B cell (primary cell): ENCODE measurements around the gene TRPM8. TPM values are rescaled to one million over a fixed set of nuclear protein-coding genes. Genes with fewer than 3 reads are reported as not detected.

Experiments
- ATAC-seq: fragments of 200-7000 bp; cut with Tn5 transposase; one replicate; pipeline ENCODE4 v1.10.0; 2021; ENCODE audit warnings: low read depth, mild to moderate bottlenecking, moderate number of reproducible peaks, moderate library complexity
- CTCF ChIA-PET: fragments of 350-600 bp; sonication (Branson Sonifier 250); formaldehyde crosslinking; loops from one replicate; lab custom pipeline; 2021; ENCODE audit warnings: antibody characterized with exemption, inconsistent platforms; lab: Charles Lee
- POLR2A ChIA-PET: fragments of 350-600 bp; sonication (Branson Sonifier 250); formaldehyde crosslinking; loops from one replicate; lab custom pipeline; 2021; ENCODE audit warnings: antibody characterized with exemption; lab: Charles Lee
- DNase-seq: peaks from one replicate; pipeline ENCODE4 v3.0.0; 2013
- H2AFZ ChIP-seq: 2 replicates; pipeline ENCODE4 v1.6.1; 2012; ENCODE audit warnings: mild to moderate bottlenecking, low read depth, low read length; ENCODE audit not compliant: insufficient read depth, poor library complexity, severe bottlenecking
- H3K27ac ChIP-seq, 2 donors: 1 replicate in 1 of 2; 2 replicates in 1 of 2; pipeline ENCODE4 v1.5.1; 2012 to 2013; ENCODE audit warnings: low read length in 2 of 2, mild to moderate bottlenecking in 2 of 2, moderate library complexity in 1 of 2
- H3K27me3 ChIP-seq, 4 experiments: fragments of 200-600 bp in 1 of 4; sonication (generic) in 1 of 4; replicated peaks in 1 of 4; 1 replicate in 2 of 4; 2 replicates in 2 of 4; pipeline versions ENCODE4 v1.6.1 to v1.7.0; 2013 to 2016; ENCODE audit warnings: low read length in 3 of 4, mild to moderate bottlenecking in 2 of 4, mixed read lengths in 1 of 4, moderate library complexity in 1 of 4; ENCODE audit not compliant: insufficient read depth in 4 of 4, control insufficient read depth in 3 of 4; ENCODE audit errors: control extremely low read depth in 1 of 4
- H3K36me3 ChIP-seq, 2 experiments: replicated peaks in 1 of 2; 1 replicate in 1 of 2; 2 replicates in 1 of 2; pipeline versions ENCODE4 v1.6.1 to v1.7.1; 2013; ENCODE audit warnings: low read length in 1 of 2; ENCODE audit not compliant: insufficient read depth in 2 of 2, control insufficient read depth in 1 of 2; ENCODE audit errors: control extremely low read depth in 1 of 2, extremely low read depth in 1 of 2
- H3K4me1 ChIP-seq, 2 donors: fragments of 200-600 bp in 1 of 2; sonication (generic) in 1 of 2; 1 replicate in 1 of 2; 2 replicates in 1 of 2; pipeline versions ENCODE4 v1.5.1 to v1.6.1; 2013 to 2017; ENCODE audit warnings: low read length in 2 of 2; ENCODE audit not compliant: control insufficient read depth in 2 of 2, insufficient read depth in 2 of 2
- H3K4me2 ChIP-seq: replicated peaks from 2 replicates; pipeline ENCODE3; 2012; ENCODE audit warnings: mild to moderate bottlenecking, low read depth, low read length; ENCODE audit not compliant: poor library complexity, severe bottlenecking
- H3K4me3 ChIP-seq, 5 experiments: fragments of 200-600 bp in 1 of 5; sonication (generic) in 1 of 5; 1 replicate in 3 of 5; 2 replicates in 2 of 5; pipeline versions ENCODE4 v1.5.1 to v1.7.0; 2011 to 2016; ENCODE audit warnings: low read length in 4 of 5, mild to moderate bottlenecking in 4 of 5, low read depth in 2 of 5, control low read depth in 1 of 5, moderate library complexity in 1 of 5; ENCODE audit not compliant: insufficient read depth in 1 of 5; ENCODE audit errors: control extremely low read depth in 1 of 5, extremely low read depth in 1 of 5
- H3K79me2 ChIP-seq: fragments of 200-600 bp; sonication (generic); one replicate; pipeline ENCODE4 v1.6.0; 2016; ENCODE audit warnings: low read length; ENCODE audit not compliant: control insufficient read depth, insufficient read depth
- H3K9ac ChIP-seq: fragments of 200-600 bp; sonication (generic); 2 replicates; pipeline ENCODE4 v1.6.1; 2017; ENCODE audit warnings: mild to moderate bottlenecking, low read length, moderate library complexity
- H3K9me3 ChIP-seq, 3 donors: one replicate each; pipeline versions ENCODE4 v1.6.1 to v1.7.1; 2013; ENCODE audit warnings: low read length in 2 of 3; ENCODE audit not compliant: control insufficient read depth in 2 of 3, insufficient read depth in 1 of 3; ENCODE audit errors: control extremely low read depth in 1 of 3
- H4K20me1 ChIP-seq: 2 replicates; pipeline ENCODE4 v1.6.0; 2012; ENCODE audit warnings: mild to moderate bottlenecking, low read length; ENCODE audit not compliant: insufficient read depth, control insufficient read depth, poor library complexity, severe bottlenecking
- H3K27ac Mint-ChIP-seq: one replicate; pipeline ENCODE4 v1.8.0; 2021; ENCODE audit warnings: mixed read lengths
- H3K27me3 Mint-ChIP-seq: one replicate; pipeline ENCODE4 v1.8.0; 2021; ENCODE audit warnings: mixed read lengths
- H3K4me1 Mint-ChIP-seq: one replicate; pipeline ENCODE4 v1.8.0; 2021; ENCODE audit warnings: mixed read lengths
- H3K4me3 Mint-ChIP-seq: one replicate; pipeline ENCODE4 v1.8.0; 2021; ENCODE audit warnings: mixed read lengths
- H3K9me3 Mint-ChIP-seq: one replicate; pipeline ENCODE4 v1.8.0; 2022; ENCODE audit warnings: mixed read lengths; ENCODE audit not compliant: insufficient read depth
- CTCF ChIP-seq: fragments of 200-600 bp; IDR thresholded peaks from one replicate; pipeline ENCODE4 v1.8.0; 2022; ENCODE audit warnings: antibody characterized with exemption, mild to moderate bottlenecking
- EZH2 ChIP-seq: IDR thresholded peaks from 2 replicates; pipeline ENCODE4 v1.6.1; 2012; ENCODE audit warnings: borderline replicate concordance, low read depth, mild to moderate bottlenecking, moderate library complexity, low read length; ENCODE audit not compliant: insufficient read depth, poor library complexity, severe bottlenecking
- WGBS: methylation state at CpG from one replicate; pipeline ENCODE4 v1.1.5; 2013; ENCODE audit warnings: missing lambda C conversion rate; ENCODE audit not compliant: insufficient coverage; 5-methylcytosine and 5-hydroxymethylcytosine counted together
- intact Hi-C: fragments of 100-400 bp; cut with micrococcal nuclease; formaldehyde crosslinking; loops from one replicate; pipeline ENCODE4 v1.10.0; 2022
- polyA plus RNA-seq: library from polyadenylated mRNA; depleted of rRNA; stranded (reverse); fragments of >200 nt; gene quantifications from 2 replicates; pipeline ENCODE4 v1.2.3, GENCODE V29; 2012
- total RNA-seq, 2 donors: library from RNA; stranded (reverse); fragments of 120-200 nt in 1 of 2; gene quantifications; 1 replicate in 1 of 2; 2 replicates in 1 of 2; pipeline versions ENCODE4 v1.2.3 to v1.2.4, GENCODE V29; 2013 to 2022

The TRPM8 gene
- total and polyA plus RNA-seq, 2 donors (not counting 1 experiment from before 2014, with no cell fraction given) = not detected

- Histone ChIP-seq H3K9ac (peak overlapping the region; percentile 61), H3K27ac (no peak overlapping the region), H2AFZ (peak overlapping the region; percentile 89), H3K27me3 (peaks cover 0 to 9% (median 7%) of the 10 kb centered on the region in 4 experiments), H3K4me1 (peaks cover 12% of the 10 kb centered on the region in 2 donors), H3K4me3 (peak overlapping the region in 4 of 5 experiments; percentile 24 to 66 (median 48)), H3K4me2 (peak overlapping the region; percentile 87), H3K79me2 (no peaks in the 10 kb centered on the region), H4K20me1 (no peaks in the 10 kb centered on the region), H3K36me3 (no peaks in the 10 kb centered on the region), H3K9me3 (peaks cover 0 to 11% (median 1%) of the 10 kb centered on the region in 3 donors)
- Mint-ChIP-seq H3K9me3 (peaks cover 4% of the 10 kb centered on the region), H3K4me1 (peaks cover 17% of the 10 kb centered on the region), H3K4me3 (peak overlapping the region; percentile 80), H3K27me3 (peaks cover 38% of the 10 kb centered on the region), H3K27ac (peak overlapping the region; percentile 75)
- intact Hi-C loops = no loop called here
- CTCF ChIA-PET = interaction anchor here (1.2 kb wide), 1 partner anchor 475 kb away, joined by 3 read pairs; no protein-coding TSS in a partner anchor
- ATAC-seq (no peak), DNase-seq (no peak)
- 48% methylated on average over 4 of the region's 5 CpGs for WGBS
- TF ChIP-seq CTCF (no peak), EZH2 (no peak)
- POLR2A ChIA-PET = no interaction called here
Measured at GRCh38 chr2:234025891-234026401, 108.8 kb downstream of the TRPM8 start.

GRCh38 chr2:234026693-234027254 lies 109.6 kb downstream of the TRPM8 start:
- H3K4me2 ChIP-seq = no peak overlapping the region
- 98% methylated on average over 8 of the region's 10 CpGs for WGBS
- intact Hi-C loops = no loop called here
- H3K9ac ChIP-seq = no peak overlapping the region
- no peak for TF ChIP-seq CTCF
- no peak for TF ChIP-seq EZH2
- no peaks in the 10 kb centered on the region for H3K36me3 ChIP-seq
- H2AFZ ChIP-seq = peak overlapping the region; percentile 89
- H4K20me1 ChIP-seq = no peaks in the 10 kb centered on the region
- POLR2A ChIA-PET = no interaction called here
- H3K4me3 ChIP-seq = no peak overlapping the region
- peaks cover 36% of the 10 kb centered on the region for H3K27me3 Mint-ChIP-seq
- peaks cover 4% of the 10 kb centered on the region for H3K9me3 Mint-ChIP-seq
- no peak overlapping the region for H3K4me3 Mint-ChIP-seq
- peaks cover 17% of the 10 kb centered on the region for H3K4me1 Mint-ChIP-seq
- ATAC-seq (no peak), DNase-seq (no peak)
- no peak overlapping the region for H3K27ac Mint-ChIP-seq
- H3K4me1 ChIP-seq = peaks cover 12% of the 10 kb centered on the region in 2 donors
- H3K27me3 ChIP-seq = peaks cover 0 to 12% (median 8%) of the 10 kb centered on the region in 4 experiments
- H3K9me3 ChIP-seq = peaks cover 0 to 11% (median 1%) of the 10 kb centered on the region in 3 donors
- no peaks in the 10 kb centered on the region for H3K79me2 ChIP-seq
- H3K27ac ChIP-seq = no peak overlapping the region
- CTCF ChIA-PET = no interaction called here
